NT2/D1 (cell line): ENCODE measurements around the gene SHB.

Experiments used
- DNase-seq: peaks from one replicate; pipeline ENCODE4 v3.0.0-alpha.2; 2011; ENCODE audit warnings: low read depth, low spot score
- H3K27me3 ChIP-seq: 2 replicates; pipeline ENCODE4 v1.6.0; 2011; ENCODE audit warnings: mild to moderate bottlenecking; ENCODE audit not compliant: insufficient read length, insufficient read depth
- H3K36me3 ChIP-seq: 2 replicates; pipeline ENCODE4 v1.6.1; 2011; ENCODE audit warnings: mild to moderate bottlenecking, low read length, mixed read lengths; ENCODE audit not compliant: insufficient read depth, insufficient read length
- H3K4me1 ChIP-seq: 2 replicates; pipeline ENCODE4 v1.5.1; 2011; ENCODE audit not compliant: insufficient read depth, insufficient read length
- H3K4me3 ChIP-seq: 2 replicates; pipeline ENCODE4 v1.5.1; 2011; ENCODE audit warnings: low read depth; ENCODE audit not compliant: insufficient read length
- H3K9ac ChIP-seq: 2 replicates; pipeline ENCODE4 v1.6.0; 2011; ENCODE audit warnings: low read depth; ENCODE audit not compliant: insufficient read length
- H3K9me3 ChIP-seq: 2 replicates; pipeline ENCODE4 v1.5.1; 2011; ENCODE audit warnings: mild to moderate bottlenecking, low read length; ENCODE audit not compliant: insufficient read depth
- SUZ12 ChIP-seq: IDR thresholded peaks from 2 replicates; pipeline ENCODE4 v1.6.1; 2011; ENCODE audit not compliant: insufficient read length, insufficient read depth; ENCODE audit errors: extremely low read depth
- YY1 ChIP-seq: IDR thresholded peaks from 2 replicates; pipeline ENCODE4 v1.6.1; 2011; ENCODE audit not compliant: insufficient read length, insufficient read depth
- ZNF274 ChIP-seq: IDR thresholded peaks from 2 replicates; pipeline ENCODE4 v1.6.1; 2011; ENCODE audit warnings: mild to moderate bottlenecking, low read depth, low read length

The SHB gene

DNA sequence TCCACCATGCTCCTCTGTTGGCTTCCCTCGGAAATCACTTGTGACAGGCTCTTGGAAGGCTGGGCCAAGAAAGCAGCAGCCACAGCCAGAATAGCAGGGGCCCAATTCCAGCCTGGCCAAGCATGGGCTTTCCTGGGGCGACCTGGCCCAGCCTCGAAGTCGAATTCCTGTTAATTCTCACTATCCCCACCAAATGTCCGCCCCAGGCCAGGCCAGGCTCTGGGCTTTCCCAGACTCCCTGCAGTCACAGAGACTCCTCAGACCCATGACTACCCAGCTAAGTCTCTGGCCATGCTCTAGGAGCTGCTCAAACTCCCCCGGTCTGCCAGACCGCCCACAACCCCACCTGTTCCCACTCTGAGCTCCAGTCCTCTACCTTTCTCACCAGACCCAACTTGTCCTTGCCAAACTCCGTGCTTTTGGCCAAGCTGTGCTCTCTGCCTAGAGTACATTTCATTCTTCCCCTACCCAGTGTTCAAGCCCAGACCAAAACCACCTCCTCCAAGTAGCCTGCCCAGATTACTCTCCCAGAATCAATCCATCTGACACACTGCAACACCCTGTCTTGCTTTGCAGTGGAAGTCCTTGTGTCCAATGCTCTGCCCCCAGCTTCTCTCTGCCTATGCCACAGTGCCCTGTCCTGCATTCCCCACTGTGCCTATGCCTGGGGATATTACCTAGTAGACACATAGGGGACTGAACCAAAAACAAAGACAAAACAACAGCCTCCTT, 26.2 kb downstream of the SHB start:
- peaks cover 58% of the 10 kb centered on the region for H3K36me3 ChIP-seq
- TF ChIP-seq YY1 = no peak
- TF ChIP-seq ZNF274 = no peak
- no peak for TF ChIP-seq SUZ12
- H3K4me3 ChIP-seq = no peak overlapping the region
- peaks cover 42% of the 10 kb centered on the region for H3K4me1 ChIP-seq
- H3K27me3 ChIP-seq = no peaks in the 10 kb centered on the region
- no peak overlapping the region for H3K9ac ChIP-seq
- no peaks in the 10 kb centered on the region for H3K9me3 ChIP-seq
- no peak for DNase-seq

DNA sequence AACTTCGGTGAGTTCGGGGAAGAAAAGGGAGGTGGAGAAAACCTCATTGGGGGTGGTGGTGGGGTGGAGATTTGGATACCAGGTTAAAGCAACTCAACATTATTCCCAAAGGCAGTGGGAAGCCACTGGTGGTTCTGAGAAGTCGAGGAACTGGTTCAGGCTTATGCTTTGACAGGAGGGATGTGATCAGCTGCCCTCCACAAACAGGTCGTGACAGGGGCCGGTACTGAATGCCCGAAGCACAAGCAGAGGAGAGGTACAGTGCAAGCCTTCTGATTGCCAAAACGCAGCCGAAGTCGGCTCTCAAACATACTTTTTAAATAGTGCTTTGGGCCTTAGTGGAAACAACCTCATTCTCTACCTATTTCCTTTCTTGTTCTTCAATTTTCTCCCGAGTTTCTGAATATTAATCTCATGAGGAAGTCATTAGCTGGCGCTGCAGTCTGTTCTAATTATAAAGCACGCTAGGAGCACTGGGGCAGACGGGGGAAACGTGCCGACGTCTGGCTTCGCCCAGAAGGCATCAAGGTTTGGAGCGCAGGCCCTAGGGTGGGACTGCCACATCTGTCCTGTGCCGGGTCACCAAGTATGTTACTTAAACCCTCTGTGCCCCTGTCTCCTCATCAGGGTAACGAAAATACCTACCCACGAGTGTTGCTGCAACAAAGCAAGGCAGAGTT, 27.3 kb downstream of the SHB start:
- peaks cover 45% of the 10 kb centered on the region for H3K4me1 ChIP-seq
- H3K27me3 ChIP-seq = no peaks in the 10 kb centered on the region
- no peak overlapping the region for H3K4me3 ChIP-seq
- H3K9ac ChIP-seq = no peak overlapping the region
- DNase-seq = no peak
- peaks cover 66% of the 10 kb centered on the region for H3K36me3 ChIP-seq
- no peak for TF ChIP-seq SUZ12
- TF ChIP-seq YY1 = no peak
- no peak for TF ChIP-seq ZNF274
- no peaks in the 10 kb centered on the region for H3K9me3 ChIP-seq

- H3K4me3 ChIP-seq = no peak overlapping the region
- TF ChIP-seq ZNF274 (no peak), YY1 (no peak), SUZ12 (no peak)
- peak overlapping the region; percentile 52 for H3K9ac ChIP-seq
- no peaks in the 10 kb centered on the region for H3K9me3 ChIP-seq
- peaks cover 47% of the 10 kb centered on the region for H3K4me1 ChIP-seq
- H3K27me3 ChIP-seq = no peaks in the 10 kb centered on the region
- no peak for DNase-seq
- peaks cover 61% of the 10 kb centered on the region for H3K36me3 ChIP-seq
Observed at GRCh38 chr9:38039907-38040682, 28.9 kb downstream of the SHB start.

GRCh38 chr9:38039090-38039906, 29.7 kb downstream of the SHB start:
- no peaks in the 10 kb centered on the region for H3K9me3 ChIP-seq
- peaks cover 54% of the 10 kb centered on the region for H3K36me3 ChIP-seq
- H3K9ac ChIP-seq = peak overlapping the region; percentile 52
- no peaks in the 10 kb centered on the region for H3K27me3 ChIP-seq
- H3K4me1 ChIP-seq = peaks cover 47% of the 10 kb centered on the region
- H3K4me3 ChIP-seq = no peak overlapping the region
- TF ChIP-seq YY1 = no peak
- no peak for TF ChIP-seq ZNF274
- TF ChIP-seq SUZ12 = no peak
- DNase-seq = no peak

- no peaks in the 10 kb centered on the region for H3K27me3 ChIP-seq
- H3K9ac ChIP-seq = peak overlapping the region; percentile 0
- H3K9me3 ChIP-seq = no peaks in the 10 kb centered on the region
- DNase-seq = no peak
- TF ChIP-seq YY1 = no peak
- TF ChIP-seq ZNF274 = no peak
- TF ChIP-seq SUZ12 = no peak
- H3K4me1 ChIP-seq = peaks cover 45% of the 10 kb centered on the region
- peaks cover 53% of the 10 kb centered on the region for H3K36me3 ChIP-seq
- no peak overlapping the region for H3K4me3 ChIP-seq
Observed at GRCh38 chr9:38038307-38039089, 30.5 kb downstream of the SHB start.

DNA sequence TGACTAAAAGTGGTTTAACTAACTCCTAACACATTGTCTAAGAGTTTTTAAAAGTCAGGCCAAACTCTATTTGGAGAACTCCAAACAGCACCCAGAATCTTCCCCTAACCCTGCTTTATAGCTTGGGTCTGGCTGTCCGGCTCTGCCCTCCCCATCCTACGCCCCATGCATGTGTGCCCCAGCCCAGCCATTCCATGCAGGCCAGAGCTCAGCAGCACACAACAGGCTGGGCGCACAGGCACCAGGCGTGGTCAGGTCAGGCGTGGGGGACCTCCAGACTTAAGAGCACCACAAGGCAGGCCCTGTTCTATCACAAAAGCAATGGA, 31.1 kb downstream of the SHB start:
- TF ChIP-seq YY1 = no peak
- no peak for TF ChIP-seq SUZ12
- TF ChIP-seq ZNF274 = no peak
- Histone ChIP-seq H3K9me3 (no peaks in the 10 kb centered on the region), H3K9ac (no peak overlapping the region), H3K4me1 (peaks cover 45% of the 10 kb centered on the region), H3K4me3 (no peak overlapping the region), H3K36me3 (peaks cover 50% of the 10 kb centered on the region), H3K27me3 (no peaks in the 10 kb centered on the region)
- no peak for DNase-seq
